Hematopoietic multipotent progenitor cell treated with erythropoietin and hydrocortisone succinate and interleukin-3 and kit ligand, for 17 days (in vitro differentiated cells): Measurements from ENCODE around the gene CAPN15.

Source experiments
- DNase-seq: peaks from one replicate; pipeline ENCODE4 v3.0.0-alpha.2; 2015; ENCODE audit warnings: low spot score

The CAPN15 gene

DNA sequence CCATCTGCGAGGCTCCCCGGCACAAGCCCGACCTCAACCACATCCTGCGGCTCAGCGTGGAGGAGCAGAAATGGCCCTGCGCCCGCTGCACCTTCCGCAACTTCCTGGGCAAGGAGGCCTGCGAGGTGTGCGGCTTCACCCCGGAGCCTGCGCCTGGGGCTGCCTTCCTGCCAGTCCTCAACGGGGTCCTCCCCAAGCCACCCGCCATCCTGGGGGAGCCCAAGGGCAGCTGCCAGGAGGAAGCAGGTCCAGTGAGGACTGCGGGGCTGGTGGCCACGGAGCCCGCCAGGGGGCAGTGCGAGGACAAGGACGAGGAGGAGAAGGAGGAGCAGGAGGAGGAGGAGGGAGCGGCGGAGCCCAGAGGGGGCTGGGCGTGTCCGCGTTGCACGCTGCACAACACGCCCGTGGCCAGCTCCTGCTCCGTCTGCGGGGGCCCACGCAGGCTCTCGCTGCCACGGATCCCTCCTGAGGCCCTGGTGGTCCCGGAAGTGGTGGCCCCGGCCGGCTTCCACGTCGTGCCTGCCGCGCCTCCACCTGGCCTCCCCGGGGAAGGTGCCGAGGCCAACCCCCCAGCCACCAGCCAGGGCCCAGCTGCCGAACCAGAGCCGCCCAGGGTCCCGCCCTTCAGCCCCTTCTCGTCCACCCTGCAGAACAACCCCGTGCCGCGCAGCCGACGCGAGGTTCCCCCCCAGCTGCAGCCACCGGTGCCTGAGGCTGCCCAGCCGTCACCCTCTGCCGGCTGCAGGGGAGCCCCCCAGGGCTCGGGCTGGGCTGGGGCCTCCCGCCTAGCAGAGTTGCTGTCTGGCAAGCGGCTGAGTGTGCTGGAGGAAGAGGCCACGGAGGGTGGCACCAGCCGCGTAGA, 19.6 kb downstream of the CAPN15 start:
- peak; percentile 83 for DNase-seq

- no peak for DNase-seq
These were observed 21.1 kb downstream of the CAPN15 start for GRCh38 chr16:548586-548985.

GRCh38 chr16:549544-550263, 22.2 kb downstream of the CAPN15 start:
- no peak for DNase-seq

GRCh38 chr16:551210-551609, 23.7 kb downstream of the CAPN15 start:
- DNase-seq = no peak

DNA sequence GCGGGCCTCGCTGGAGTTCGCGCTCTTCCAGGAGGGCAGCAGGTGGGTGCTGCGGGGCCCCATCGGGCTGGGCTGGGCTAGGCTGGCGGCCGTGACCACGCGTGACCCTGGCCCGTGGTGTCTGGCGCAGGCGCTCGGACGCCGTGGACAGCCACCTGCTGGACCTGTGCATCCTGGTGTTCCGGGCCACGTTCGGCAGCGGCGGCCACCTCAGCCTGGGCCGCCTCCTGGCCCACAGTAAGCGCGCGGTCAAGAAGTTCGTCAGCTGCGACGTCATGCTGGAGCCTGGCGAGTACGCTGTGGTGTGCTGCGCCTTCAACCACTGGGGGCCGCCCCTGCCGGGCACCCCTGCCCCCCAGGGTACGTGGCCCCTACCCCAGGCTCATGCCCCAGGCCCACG, 24.7 kb downstream of the CAPN15 start:
- no peak for DNase-seq

GRCh38 chr16:553601-554296, 26.2 kb downstream of the CAPN15 start:
- DNase-seq = no peak

GRCh38 chr16:554297-554621, 26.7 kb downstream of the CAPN15 start:
- no peak for DNase-seq

- DNase-seq = no peak
These were observed 27.3 kb downstream of the CAPN15 start for GRCh38 chr16:554640-555365.

DNA sequence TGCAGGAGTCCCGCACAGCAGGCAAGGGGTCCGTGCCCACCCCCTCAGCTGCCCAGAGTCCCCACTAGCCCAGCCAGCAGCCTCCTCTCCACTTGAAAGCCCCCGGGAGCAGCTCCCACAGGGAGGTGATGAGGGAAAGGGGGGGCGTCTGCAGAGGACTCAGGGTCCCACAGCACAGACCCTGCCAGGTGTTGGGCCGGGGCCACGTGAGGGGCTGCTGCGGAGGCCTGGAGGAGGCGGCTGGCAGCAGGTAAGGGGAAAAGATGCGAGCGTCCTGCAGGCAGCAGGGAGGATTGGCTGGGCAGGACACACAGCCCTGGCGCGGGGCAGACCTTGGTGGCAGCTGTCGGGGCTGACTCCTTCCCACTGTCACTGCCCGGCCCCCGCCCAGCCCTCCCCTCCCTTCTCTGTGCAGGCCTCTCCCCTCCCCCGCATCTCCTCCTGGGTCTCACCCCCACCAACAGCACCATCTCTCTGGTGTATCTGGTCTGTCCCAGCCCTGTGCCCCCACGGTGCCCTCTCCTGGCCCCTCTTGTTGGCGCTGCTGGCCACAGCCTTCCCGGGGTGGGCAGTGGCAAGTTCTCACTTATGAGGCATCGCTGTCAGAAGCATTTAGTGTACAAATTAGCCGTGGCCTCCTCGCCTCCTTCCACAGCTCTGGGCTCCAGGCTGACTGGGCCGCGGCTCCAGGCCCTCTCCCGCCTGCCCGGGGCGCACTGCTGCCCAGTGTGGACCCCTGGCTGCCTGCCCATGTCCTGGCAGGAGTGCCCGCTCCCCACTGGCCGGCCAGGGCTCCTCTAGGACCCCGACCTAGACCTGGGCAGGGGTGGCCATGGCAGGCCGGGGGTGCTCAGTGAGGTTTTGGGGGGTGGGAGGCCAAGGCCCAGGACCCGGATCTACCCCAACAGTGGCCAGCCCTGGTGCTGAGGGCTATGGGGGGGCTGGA, 28.3 kb downstream of the CAPN15 start:
- DNase-seq = no peak

DNA sequence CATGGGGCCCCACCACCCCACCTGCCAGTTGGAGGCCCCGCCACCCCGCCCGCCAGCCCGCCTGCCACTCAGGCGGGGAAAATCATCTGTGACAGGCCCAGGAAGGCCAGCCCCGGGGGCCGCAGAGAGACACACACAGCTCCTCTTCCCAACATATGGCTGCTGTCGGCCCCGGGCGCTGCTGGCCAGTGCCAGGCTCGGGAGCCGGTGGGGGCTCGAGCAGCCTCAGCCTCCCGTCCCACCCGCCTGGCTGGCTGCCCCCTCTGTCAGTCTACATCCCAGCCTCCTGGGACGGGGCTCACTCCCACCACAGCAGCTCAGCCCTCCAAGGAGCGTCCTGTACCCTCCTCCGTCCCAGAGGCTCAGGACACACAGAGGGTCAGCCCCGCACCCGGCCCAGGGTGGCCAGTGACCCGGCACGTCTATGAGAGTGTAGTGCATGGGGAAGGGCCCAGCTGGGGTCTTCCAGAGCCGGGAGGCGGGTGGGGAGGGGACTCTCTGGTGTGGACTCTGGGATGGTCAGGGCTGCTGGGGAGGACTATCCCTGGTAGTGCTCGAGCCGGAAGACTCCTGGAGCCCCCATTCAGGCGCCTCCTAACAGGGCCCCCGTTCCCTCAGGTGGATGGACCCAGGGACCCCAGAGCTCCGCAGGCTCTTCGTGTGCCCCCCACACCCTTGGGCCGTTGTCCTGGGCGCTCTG, 29.1 kb downstream of the CAPN15 start:
- DNase-seq = no peak

DNA sequence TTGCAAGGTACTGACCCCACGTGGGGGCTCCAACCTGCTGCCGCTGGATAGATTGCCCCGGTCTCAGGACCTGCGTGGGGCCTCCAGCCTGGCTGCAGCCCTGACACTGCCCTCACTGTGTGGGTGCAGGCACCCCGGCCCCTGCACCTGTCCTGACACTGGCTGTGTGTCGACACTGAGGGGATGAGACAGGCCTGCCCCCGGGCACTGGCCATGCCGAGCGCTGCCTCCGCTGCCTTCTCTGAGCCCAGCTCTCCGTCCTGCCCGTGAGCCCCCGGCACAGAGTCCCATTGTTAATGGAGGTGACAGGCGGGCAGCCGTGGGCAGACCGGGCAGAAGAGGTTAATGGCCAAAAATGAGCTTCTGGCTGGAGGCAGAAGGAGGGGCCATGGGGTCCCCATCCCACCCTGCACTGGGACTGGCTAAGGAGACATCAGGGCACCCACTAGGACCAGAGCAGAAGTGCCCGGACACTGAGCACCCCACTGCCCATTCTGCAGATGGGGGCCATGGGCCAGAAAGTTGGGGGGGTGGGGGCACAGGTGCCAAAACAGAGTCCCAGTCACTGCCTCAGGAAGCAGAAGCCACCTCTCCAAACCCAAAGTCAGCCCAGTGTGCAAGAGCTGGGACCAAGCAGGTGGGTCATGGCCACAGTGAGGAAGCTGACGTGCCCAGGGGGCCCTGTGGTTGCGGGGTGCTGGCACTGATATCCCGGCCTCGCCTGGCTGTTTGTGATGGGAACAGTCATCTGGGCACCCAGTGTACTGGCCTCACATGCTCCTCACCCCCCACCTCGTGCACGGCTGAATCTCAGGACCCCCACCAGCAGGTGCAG, 30.2 kb downstream of the CAPN15 start:
- DNase-seq = no peak

- DNase-seq = no peak
These were observed 30.9 kb downstream of the CAPN15 start for GRCh38 chr16:558298-559020.

DNA sequence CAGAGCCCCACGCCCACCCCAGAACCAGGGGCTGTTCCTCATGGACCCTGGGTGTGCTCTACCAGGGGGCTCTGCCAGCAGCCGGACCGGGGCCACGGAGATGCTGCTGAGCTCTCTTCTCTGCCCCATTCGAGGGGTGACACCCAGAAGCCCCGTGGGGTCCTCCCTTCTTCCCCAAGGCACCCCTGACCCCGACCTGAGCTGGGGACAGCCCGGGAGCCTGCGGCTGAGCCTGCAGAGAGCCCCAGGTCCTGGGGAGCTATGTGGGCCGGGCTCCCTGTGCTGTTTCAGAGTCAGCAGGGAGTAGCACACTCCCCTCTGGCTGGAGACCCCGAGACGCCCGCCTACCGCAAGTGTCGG, 31.5 kb downstream of the CAPN15 start:
- DNase-seq = no peak

DNA sequence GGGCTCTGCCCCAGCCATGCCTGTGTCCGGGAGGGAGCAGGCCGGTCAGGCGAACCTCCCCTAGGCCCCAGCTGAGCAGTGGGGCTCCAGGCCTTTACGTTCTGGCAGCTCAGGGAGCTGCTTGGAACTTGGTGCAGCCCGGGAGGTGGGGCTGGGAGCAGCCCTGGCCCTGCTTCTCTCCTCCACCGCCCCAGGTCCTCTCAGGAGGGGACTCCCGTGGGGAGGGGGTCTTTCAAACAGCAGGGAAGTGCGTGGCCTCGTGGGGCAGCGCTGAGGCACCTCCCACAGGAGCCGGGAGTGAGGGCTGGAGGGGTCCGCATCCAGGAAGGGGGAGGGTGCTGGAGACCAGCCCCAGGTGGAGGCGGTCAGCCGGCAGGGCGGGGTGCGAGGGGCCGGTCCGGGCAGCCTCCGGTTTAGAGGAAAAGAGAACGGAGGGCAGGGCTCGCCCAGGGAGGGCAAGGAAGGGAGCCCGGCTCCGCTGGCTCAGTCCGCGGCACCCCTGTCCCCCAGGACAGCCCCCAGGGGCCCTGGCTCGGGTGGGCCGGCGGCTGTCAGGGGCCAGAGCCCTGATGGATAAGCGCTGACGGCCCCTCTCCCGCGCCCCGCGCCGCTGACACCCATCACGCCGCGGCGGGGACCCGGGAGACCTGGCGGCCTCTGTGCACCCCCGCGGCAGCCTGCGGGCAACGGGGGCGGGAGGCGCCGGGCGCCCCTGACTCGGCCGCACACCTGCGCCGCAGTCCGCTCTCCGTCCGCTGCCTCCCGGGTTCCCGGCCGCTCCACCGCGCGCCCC, 32.1 kb downstream of the CAPN15 start:
- no peak for DNase-seq

DNA sequence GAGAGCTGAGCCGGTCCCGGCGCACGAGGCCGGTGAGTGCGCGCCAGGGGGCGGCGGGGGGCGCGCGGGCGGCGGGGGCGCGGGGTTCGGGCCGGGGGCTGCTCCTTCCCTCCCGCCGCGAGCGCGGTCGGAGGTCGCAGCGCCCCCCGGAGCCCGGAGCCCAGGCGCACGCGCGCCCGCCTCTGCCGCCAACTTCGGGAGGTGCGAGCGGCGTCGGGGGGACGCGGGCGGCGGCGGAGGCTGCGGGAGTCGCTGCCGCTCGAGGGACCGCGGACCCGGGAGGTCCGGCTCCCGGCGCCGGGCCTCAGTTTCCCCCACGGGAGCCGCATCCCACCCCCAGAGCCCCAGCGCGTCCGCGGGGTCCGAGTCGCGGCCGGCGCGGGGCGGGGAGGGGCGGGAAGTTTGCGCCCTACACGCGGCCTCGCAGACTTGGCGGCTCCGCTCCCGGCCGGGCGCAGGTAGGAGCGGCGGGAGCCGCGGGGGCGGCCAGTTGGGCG, 32.7 kb downstream of the CAPN15 start, which contains the start of gene PRR35:
Gene PRR35 (plus strand): TSS at position 191 of the 497 bp plus-strand sequence. CDS start 2,901 bp downstream, outside the sequence.
- DNase-seq = no peak

- no peak for DNase-seq
These were observed 33.3 kb downstream of the CAPN15 start for GRCh38 chr16:560701-561412.

- no peak for DNase-seq
These were observed 33.9 kb downstream of the CAPN15 start for GRCh38 chr16:561413-561794.
